Gastrocnemius medialis (tissue), 4 donors: ENCODE results near the gene EXOC6.

Experiments used
- CTCF ChIP-seq, 5 experiments: fragments of 450-650 bp in 3 of 5; fragments of 200-600 bp in 2 of 5; sonication (generic) in 2 of 5; IDR thresholded peaks in 4 of 5; conservative IDR thresholded peaks in 1 of 5; 1 replicate in 4 of 5; 2 replicates in 1 of 5; pipeline ENCODE4 v1.5.1; 2016 to 2019; ENCODE audit warnings: antibody characterized with exemption in 5 of 5, mild to moderate bottlenecking in 3 of 5, moderate library complexity in 3 of 5
- POLR2A ChIP-seq, 2 donors: fragments of 450-650 bp; IDR thresholded peaks; one replicate each; pipeline ENCODE4 v1.6.1; 2017; ENCODE audit warnings: antibody characterized with exemption in 2 of 2, mild to moderate bottlenecking in 2 of 2, moderate library complexity in 2 of 2

GRCh38 chr10:92830478-92831389 is 17.6 kb upstream of the EXOC6 start:
- TF ChIP-seq CTCF (IDR thresholded peaks at IDR 0.05 in 4 of 5, conservative IDR thresholded peaks at IDR 0.05 in 1 of 5) (no peak), POLR2A (IDR thresholded peaks at IDR 0.05) (no peak)
